K562 (cell line): ENCODE results near the gene WDR46. TPM values are rescaled to one million over a fixed set of nuclear protein-coding genes. Genes with fewer than 3 reads are reported as not detected.

Experiments
- ATF1 ChIP-seq, 2 experiments: fragments of 450-650 bp in 1 of 2; IDR thresholded peaks; 2 replicates each; pipeline ENCODE4 v1.6.1; 2016; ENCODE audit warnings: missing compliant biosample characterization in 1 of 2, missing genetic modification characterization in 1 of 2
- ATF3 ChIP-seq, 2 experiments: fragments of 450-650 bp in 1 of 2; sonication (generic) in 1 of 2; formaldehyde crosslinking in 1 of 2; IDR thresholded peaks in 1 of 2; conservative IDR thresholded peaks in 1 of 2; 2 replicates each; pipeline versions ENCODE4 v1.6.1 to v1.8.1; 2016 to 2023; ENCODE audit warnings: mild to moderate bottlenecking in 2 of 2, moderate library complexity in 2 of 2, inconsistent platforms in 1 of 2, missing genetic modification reagents in 1 of 2
- BMI1 ChIP-seq: fragments of 150-350 bp; IDR thresholded peaks from 2 replicates; pipeline ENCODE4 v1.6.1; 2014; ENCODE audit warnings: low read length
- CEBPB ChIP-seq: fragments of 450-650 bp; IDR thresholded peaks from 2 replicates; pipeline ENCODE4 v1.6.1; 2016; ENCODE audit warnings: missing genetic modification characterization, missing compliant biosample characterization
- CSDE1 ChIP-seq, 2 experiments: fragments of 450-650 bp; IDR thresholded peaks; 2 replicates each; pipeline ENCODE4 v1.6.1; 2016; ENCODE audit warnings: mild to moderate bottlenecking in 1 of 2
- GTF3C2 ChIP-seq: IDR thresholded peaks from 3 replicates; pipeline ENCODE4 v1.6.1; 2011; ENCODE audit warnings: borderline replicate concordance, mild to moderate bottlenecking, moderate library complexity; ENCODE audit not compliant: insufficient read length; ENCODE audit errors: extremely low read depth
- HDAC2 ChIP-seq: fragments of 450-650 bp; IDR thresholded peaks from 2 replicates; pipeline ENCODE4 v1.6.1; 2016; ENCODE audit warnings: mild to moderate bottlenecking
- HSF4 ChIP-seq: fragments of 250-450 bp; sonication (Bioruptor Pico); IDR thresholded peaks from 2 replicates; pipeline ENCODE4 v2.1.2; 2022; ENCODE audit warnings: mild to moderate bottlenecking, moderate library complexity, borderline replicate concordance
- MTF1 ChIP-seq: fragments of 250-450 bp; sonication (Bioruptor Pico); IDR thresholded peaks from 2 replicates; pipeline ENCODE4 v1.9.0; 2021; ENCODE audit warnings: moderate library complexity, mild to moderate bottlenecking, inconsistent platforms, borderline replicate concordance
- NFATC3 ChIP-seq: fragments of 450-650 bp; IDR thresholded peaks from 2 replicates; pipeline ENCODE4 v1.6.1; 2017; ENCODE audit warnings: mild to moderate bottlenecking
- RAD21 ChIP-seq, 2 experiments: fragments of 250-450 bp in 1 of 2; fragments of 450-650 bp in 1 of 2; sonication (Bioruptor Pico) in 1 of 2; formaldehyde crosslinking in 1 of 2; IDR thresholded peaks in 1 of 2; conservative IDR thresholded peaks in 1 of 2; 2 replicates each; pipeline versions ENCODE4 v1.4.0 to v1.8.0; 2020 to 2022; ENCODE audit warnings: mild to moderate bottlenecking in 2 of 2, moderate library complexity in 1 of 2
- TARDBP ChIP-seq: fragments of 450-650 bp; IDR thresholded peaks from 2 replicates; pipeline ENCODE4 v1.6.1; 2016
- TOE1 ChIP-seq, 2 experiments: fragments of 450-650 bp in 1 of 2; sonication (generic) in 1 of 2; formaldehyde crosslinking in 1 of 2; IDR thresholded peaks; 2 replicates each; pipeline versions ENCODE4 v1.7.1 to v1.8.0; 2016 to 2022; ENCODE audit warnings: borderline replicate concordance in 2 of 2, mild to moderate bottlenecking in 2 of 2, antibody characterized with exemption in 1 of 2, inconsistent platforms in 1 of 2, low read depth in 1 of 2, missing genetic modification reagents in 1 of 2, moderate library complexity in 1 of 2
- ZNF217 ChIP-seq: sonication (generic); formaldehyde crosslinking; IDR thresholded peaks from 2 replicates; pipeline ENCODE4 v1.8.0; 2022; ENCODE audit warnings: mild to moderate bottlenecking, missing genetic modification reagents
- polyA plus RNA-seq, 8 experiments: library from polyadenylated mRNA; depleted of rRNA in 4 of 8; stranded (reverse) in 5 of 8; unstranded in 3 of 8; fragments of >200 nt; fragmentation: Nextera tagmentation in 2 of 8; fragmentation: Illumina TruSeq in 1 of 8; extraction: Ambion mirVana in 2 of 8; extraction: Trizol in 1 of 8; gene quantifications; 2 replicates each; pipeline versions ENCODE4 v1.2.1 to v1.2.3, GENCODE V29; 2011 to 2014; ENCODE audit warnings: inconsistent platforms in 1 of 8, missing spikeins in 1 of 8
- total RNA-seq, 7 experiments: library from RNA; depleted of rRNA in 6 of 7; stranded (reverse); fragments of >200 nt in 6 of 7; fragmentation: Illumina TruSeq in 2 of 7; extraction: Trizol in 2 of 7; gene quantifications; 2 replicates each; pipeline versions ENCODE4 v1.2.1 to v1.2.3, GENCODE V29; 2011 to 2021; ENCODE audit warnings: low replicate concordance in 1 of 7
- TF ChIP-seq, protein P1 (sequence below), 2 experiments: fragments of 450-650 bp; IDR thresholded peaks; 2 replicates each; pipeline ENCODE4 v1.6.1; 2016
- TF ChIP-seq, protein P2 (sequence below): sonication (generic); formaldehyde crosslinking; IDR thresholded peaks from 2 replicates; pipeline ENCODE4 v1.5.0; 2020; ENCODE audit warnings: missing genetic modification reagents

WDR46 gene
- total and polyA plus RNA-seq, 9 of the 15 experiments (the other 6 are each of a cell fraction or from before 2014, with no cell fraction given) = 8.9 to 146 (median 93.1) TPM

DNA sequence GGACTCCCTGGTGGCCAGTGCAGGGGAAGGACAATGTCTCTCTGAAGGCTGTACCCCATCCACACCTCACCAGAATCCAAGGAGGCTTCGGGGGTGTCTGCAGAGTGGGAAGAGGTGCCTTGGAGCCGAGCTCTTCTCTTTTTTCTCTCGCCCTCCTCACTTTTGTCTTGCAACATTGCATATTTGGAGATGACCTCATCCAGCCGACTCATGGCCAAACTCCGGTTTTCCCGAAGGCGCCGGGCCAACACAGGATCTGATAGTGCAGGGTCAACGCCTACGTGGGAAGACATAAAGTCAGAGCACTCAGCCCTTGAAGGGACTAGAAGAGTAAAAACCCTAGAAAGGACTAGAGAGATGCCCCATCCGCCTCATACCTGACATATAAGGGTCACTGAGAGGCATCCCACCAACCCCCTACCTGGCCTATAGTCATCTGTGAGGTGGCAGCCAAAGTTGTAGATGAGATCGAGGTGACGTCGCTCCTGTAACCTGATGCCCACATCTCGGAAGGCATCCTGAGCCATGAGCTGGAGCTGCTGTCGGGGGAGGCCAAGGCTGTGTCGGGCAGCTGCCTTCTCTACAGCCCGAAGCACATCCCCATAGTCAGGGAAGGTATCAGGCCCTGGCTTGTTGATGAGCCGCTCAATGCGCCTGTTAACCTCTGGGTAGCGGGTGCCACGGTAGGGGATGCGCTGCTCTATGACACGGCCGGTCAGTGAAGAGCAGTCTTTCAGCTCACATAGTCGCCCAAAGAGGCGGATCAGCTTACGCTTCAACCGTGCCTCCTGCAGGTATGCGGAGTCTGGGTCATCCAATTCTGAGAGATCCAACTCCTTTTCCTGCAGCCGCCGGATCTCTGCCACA is 31.5 kb upstream of the WDR46 start (continued):
- TF ChIP-seq, protein P1, sequence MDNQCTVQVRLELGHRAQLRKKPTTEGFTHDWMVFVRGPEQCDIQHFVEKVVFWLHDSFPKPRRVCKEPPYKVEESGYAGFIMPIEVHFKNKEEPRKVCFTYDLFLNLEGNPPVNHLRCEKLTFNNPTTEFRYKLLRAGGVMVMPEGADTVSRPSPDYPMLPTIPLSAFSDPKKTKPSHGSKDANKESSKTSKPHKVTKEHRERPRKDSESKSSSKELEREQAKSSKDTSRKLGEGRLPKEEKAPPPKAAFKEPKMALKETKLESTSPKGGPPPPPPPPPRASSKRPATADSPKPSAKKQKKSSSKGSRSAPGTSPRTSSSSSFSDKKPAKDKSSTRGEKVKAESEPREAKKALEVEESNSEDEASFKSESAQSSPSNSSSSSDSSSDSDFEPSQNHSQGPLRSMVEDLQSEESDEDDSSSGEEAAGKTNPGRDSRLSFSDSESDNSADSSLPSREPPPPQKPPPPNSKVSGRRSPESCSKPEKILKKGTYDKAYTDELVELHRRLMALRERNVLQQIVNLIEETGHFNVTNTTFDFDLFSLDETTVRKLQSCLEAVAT (IDR thresholded peaks at IDR 0.05) = 0 out of 4 replicates have a peak, but pooled peaks of 1 of the 2 experiments have one; percentile 52
- TF ChIP-seq RAD21 (CRISPR knock-in tag; conservative IDR thresholded peaks at IDR 0.05 in 1 of 2, IDR thresholded peaks at IDR 0.05 in 1 of 2) (no peak), CSDE1 (IDR thresholded peaks at IDR 0.05) (no peak), HDAC2 (peak; percentile 20; the same call in 1 of the 2 replicates), ATF1 (CRISPR knock-in tag; IDR thresholded peaks at IDR 0.05) (no peak), ATF1 (tag; IDR thresholded peaks at IDR 0.05) (peak; percentile 68), MTF1 (no peak), TOE1 (IDR thresholded peaks at IDR 0.05; ENCODE audit: borderline replicate concordance) (no peak), TOE1 (CRISPR knock-in tag; IDR thresholded peaks at IDR 0.05; ENCODE audit: borderline replicate concordance, low read depth) (no peak), CEBPB (tag) (peak; percentile 88), NFATC3 (no peak), HSF4 (CRISPR knock-in tag) (no peak), ATF3 (IDR thresholded peaks at IDR 0.05) (peak; percentile 96), ATF3 (CRISPR knock-in tag; conservative IDR thresholded peaks at IDR 0.05) (peak; percentile 85), TARDBP (no peak), BMI1 (no peak), GTF3C2 (no peak), ZNF217 (no peak)
- TF ChIP-seq, protein P2, sequence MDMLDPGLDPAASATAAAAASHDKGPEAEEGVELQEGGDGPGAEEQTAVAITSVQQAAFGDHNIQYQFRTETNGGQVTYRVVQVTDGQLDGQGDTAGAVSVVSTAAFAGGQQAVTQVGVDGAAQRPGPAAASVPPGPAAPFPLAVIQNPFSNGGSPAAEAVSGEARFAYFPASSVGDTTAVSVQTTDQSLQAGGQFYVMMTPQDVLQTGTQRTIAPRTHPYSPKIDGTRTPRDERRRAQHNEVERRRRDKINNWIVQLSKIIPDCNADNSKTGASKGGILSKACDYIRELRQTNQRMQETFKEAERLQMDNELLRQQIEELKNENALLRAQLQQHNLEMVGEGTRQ (CRISPR knock-in tag) = no peak
